TTC549 (cell line): ENCODE data around the gene LMO7.
"Not testable (repeated sequence)": the region's sequence is repeated elsewhere in the genome, so short reads cannot be mapped to it uniquely, and the experiment has no call there.

Experiments used
- FAIRE-seq: peaks from 2 replicates; lab custom pipeline; 2012; peaks lifted over from hg19 to GRCh38; lab: Jason Lieb, UNC

The LMO7 gene

DNA sequence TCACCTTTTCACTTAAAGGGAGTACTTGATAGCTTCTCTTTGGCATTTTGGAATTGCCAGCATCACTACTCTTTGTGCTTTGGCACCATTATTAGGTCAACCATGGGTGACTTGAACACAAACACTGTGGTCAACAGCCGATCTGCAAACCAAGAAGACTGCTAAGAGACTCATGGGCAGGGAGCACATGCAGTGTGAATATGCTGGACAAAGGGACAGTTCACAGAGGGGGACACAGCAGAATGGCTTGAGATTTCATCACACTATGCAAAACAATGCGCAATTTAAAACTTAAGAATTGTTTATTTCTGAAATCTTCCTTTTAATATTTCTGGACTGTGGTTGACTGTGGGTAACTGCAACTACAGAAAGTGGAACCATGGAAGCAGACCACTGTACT, 64.4 kb downstream of the LMO7 start:
- FAIRE-seq = no peak

DNA sequence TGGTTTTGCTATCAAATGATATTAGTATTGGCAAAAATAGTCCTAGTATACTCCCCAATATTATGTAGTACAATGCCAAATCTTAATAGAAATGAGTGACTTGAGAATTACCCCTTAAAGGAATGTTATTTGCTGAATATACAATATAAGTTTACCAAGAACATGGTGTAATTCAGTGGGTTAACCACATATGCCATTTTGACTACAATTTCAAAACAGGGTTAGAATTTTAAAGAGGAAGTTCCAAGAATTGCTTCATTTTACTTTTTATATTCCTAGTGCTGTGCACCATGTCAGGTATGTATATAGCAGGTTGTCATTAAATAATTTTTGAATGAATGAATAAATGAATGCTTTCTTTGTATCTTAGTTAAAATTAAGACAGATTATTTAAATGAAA, 66.3 kb downstream of the LMO7 start:
- FAIRE-seq = no peak

DNA sequence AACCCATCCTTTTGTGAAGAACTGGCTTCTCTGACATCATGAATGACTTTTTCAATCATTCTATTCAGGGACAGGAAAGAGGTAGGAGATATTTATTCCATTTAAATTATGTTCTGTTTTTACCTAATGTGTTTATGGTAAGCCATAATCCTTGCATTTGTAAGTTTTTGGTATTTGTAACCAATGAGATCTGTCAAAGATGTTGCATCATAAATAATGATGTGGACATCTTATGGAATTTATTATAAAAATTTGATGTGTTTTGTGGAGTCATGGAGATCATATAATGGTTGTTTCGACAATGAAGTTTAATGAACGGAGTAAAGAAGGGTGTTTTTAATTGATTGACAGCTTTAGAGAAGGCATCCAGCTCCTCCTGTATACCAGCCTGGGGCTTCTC, 67.6 kb downstream of the LMO7 start:
- no peak for FAIRE-seq

DNA sequence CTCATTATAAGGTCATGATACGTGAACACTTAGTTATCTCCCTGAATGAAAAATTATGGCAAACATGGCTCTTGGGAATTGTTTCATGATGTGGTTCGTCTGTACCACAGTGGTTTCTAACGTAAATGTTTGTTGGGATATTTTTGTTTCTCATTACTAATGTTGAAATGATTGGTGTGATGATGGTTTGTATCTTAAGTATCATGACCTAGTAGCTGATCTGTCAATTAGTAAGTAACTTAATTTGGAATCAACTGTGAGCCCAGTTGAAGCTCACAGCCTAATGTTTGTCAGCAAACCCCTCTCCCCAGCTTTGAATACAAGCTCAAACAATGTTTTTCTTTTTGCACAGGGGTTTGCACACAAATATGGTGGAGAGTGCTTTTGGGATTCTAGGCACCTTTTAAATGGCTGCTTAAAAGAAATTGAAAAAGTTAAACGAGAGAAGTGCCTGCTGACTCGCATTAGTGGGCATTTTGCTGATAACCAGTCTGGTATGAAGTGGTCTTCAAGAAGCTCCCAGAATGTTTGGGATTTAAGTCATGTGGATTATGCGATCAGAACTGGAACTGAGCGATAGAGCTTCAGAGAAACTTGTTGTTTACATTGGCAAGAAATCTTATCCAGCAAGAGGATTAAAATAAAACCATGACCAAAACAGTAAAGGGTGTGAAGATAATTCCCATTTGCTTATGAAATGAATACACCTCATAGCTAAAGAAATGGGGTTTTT, 68.2 kb downstream of the LMO7 start:
- no peak for FAIRE-seq

DNA sequence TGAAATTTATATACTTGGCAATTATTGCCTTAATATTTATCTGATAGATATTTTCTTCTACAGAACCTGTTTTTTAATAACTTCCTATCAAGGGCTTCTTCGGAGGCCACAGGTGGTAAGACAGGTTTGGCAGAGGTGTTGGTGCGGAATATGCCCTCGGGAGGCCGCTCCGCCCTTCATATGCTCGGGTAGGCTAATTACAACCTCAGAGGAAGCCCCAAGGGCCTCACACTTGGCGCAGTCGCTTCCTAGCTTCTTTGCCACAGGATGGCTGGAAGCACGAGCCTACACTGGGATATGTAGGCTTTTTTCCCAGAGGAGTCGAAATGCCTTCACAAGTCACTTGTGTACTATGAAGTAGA, 68.8 kb downstream of the LMO7 start:
- FAIRE-seq = no peak

DNA sequence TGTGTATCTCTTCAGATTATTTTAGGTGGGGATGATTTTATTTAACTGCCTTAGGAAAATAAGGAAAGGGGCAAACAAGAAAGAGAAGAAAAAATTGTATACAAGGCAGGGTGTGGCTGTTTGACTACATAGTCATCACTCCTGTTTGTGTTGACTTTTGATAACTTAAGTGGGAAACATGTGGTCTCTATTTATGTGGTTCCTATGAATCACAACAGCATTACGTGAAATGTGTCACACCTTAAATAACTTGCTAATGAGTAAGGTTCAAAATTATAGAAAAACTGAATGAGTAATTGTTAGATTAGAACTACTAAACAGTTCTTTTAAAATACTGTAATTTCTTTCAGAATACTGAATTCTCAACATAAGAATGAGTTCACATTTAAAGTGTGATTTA, 69.3 kb downstream of the LMO7 start:
- FAIRE-seq = no peak

DNA sequence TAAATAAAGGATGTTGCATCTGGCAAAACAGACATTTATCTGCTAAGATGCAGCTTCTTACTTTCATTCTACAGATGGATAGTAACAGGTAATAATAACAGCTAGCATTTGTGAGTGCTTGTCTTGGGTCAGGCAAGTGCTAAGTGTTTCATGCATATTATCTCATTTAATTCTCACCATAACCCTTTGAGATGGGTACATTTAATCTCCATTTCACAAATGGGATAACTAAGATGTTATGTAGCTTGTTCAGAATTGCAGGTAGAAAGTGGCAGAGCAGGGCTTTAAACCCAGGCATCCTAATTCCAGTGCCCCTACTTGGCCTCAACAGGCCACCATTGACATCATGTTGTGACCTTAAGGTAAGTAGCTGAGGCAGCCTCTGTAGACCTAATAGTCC, 69.8 kb downstream of the LMO7 start:
- FAIRE-seq = no peak

DNA sequence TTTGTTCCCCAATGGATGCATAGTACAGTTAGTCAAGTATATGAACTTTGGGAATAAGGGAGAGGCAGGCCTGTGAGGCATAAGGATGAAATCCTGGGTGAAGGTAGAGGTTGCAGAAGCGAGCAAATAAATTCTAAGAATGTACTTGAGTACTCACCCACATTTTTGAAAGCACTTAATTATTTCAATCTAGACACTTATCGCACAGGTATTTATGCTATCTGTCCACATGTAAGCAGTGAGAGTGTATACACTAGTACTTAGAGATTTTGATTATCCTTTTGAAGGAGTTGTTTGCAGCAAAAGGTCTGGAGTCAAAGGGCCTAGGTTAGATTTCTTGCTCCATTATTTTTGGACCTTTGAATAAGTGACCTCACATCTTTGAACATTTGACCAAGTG, 77.7 kb downstream of the LMO7 start:
- no peak for FAIRE-seq

DNA sequence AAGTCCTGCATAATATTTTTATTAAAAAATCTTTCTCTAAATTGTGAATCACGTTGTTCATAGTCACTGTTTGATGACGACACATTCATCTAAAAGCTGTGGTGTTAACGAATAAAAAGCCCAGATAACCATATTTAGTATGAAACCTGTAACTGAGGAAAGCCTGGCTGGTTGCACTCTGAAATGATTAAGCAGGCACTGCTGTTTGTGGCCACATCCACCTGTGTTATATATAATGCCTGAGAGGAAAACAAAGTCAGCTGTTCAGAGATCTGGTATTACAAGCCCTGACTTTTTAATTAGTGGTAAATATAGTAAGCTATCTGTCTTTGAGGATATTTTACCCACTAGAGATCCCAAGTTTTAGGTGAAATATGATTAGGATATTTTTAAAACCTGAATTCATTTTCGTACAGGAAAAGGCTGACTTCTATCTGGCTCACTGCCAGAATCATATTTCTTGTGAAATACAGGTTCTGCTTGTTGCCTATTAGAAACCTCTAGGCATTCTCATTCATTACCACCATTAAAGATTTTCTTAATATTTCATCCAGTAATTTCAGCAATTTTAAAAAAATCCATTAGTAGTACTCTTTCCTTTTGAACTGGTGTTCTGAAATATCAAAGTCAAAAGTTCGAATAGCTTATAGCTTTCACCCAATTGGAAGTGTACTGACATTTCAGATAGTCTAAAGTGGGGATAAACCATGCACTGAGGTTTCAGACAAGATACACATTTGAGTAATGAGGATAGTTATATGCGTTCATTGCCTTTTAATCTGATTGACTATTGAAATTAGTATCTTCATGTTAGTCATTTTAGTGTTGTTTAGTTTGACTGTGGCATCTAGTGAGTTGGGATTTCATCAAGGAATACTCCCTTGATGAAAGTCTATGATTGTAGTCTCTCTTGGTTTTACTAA, 79.7 kb downstream of the LMO7 start:
- no peak for FAIRE-seq

DNA sequence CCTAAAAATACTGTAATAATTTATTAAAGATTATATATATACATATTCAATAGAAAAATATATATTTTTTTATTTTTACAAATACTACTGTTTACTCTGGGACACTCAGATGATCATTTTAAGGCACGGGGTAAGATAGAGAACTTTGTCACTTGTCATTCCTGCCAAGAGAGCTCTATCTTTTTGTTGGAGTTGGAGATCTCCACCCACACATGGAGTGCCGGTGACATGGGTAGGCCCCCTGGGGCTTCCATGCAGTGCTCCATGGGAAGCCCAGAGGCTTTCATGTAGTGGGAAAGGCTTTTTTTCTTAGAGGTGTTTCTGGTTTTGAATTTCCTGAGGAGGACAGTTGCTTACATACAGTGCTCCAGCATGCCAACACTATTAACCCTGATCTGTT, 81.4 kb downstream of the LMO7 start:
- no peak for FAIRE-seq

DNA sequence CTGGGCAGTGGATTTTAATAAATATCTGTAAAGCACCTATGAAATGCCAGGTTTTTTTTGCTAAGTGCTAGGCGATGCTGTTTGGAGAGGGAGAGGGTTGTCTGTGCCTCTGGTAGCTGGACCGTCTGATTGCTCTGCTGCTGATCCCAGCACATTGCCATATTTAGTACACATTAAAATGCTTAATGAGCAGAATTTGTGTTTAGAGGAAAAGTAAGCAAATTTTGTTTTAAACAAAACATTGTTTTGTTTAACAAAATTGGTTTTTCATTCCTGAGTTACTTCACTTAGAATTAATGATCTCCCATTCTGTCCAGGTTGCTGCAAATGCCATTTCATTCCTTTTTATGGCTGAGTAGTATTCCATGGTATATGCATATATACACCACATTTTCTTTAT, 85.2 kb downstream of the LMO7 start:
- FAIRE-seq = no peak

DNA sequence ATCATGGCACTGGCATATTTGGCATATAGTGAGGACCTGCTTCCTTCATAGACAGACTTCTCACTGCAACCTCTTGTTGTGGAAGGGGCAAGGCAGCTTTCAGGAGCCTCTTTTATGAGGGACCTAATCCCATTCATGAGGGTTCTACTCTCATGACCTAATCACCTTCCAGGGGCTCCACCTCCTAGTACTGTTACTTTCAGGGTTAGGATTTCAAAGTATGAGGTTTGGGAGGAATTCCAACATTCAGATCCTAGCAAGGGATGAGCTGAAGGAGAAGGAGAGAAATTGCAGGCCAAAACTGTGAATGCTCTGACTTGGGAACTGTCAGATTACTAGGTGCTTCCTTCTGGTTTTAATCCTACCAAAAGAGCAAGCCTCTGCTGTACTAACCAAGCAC, 87.8 kb downstream of the LMO7 start:
- FAIRE-seq = no peak

DNA sequence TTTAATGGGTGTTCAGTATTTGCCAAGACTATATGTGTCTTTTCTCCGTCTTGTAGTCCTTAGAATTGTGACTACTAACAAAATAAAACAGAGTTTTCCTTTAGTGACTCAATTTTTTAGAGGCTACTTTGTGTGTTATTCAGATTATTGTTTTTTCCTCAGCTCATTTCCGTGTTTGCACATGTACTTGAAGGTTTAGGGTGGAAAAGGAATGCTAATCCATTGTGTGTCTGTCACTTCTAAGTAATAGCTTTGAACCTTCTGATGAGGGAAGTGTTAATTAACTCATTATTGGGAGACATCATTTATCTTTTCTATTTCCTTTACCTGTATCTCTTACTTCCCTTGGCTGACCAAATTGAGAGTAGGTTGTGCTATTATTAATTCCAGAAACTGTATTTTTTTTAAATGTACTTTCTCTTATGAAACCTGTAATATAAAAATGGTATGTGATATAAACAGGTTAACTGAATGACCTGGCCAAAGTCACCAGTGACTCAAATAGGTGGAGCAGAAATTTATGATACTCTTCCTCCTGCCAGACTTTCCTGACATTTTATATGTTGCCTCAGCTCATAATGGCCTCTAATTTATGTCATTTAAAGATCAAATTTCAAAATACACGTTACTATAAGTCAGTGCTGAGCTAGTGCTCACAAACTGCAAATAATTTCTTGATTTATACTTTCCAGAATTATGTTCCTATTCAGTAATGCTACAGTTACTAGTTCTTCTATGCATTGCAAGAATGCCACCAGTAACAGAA, 88.8 kb downstream of the LMO7 start:
- FAIRE-seq = no peak

DNA sequence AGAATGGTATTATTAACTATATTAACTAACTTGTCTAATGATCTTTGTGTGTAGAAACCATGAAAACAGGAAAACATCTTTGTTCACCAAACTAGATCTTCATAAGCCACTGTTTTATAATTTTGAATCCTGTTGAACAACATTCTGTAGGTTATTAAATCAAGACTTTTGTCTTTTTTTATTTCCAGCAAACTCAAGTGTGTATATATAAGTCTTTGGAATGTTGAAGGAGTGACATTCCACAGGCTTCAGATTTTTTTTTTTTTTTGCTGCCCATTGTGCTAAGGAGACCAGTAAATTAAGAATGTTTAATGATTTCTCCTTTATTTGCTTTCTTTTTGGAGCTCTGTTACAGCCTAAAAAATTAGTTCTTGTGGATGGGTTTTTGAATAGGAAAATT, 89.6 kb downstream of the LMO7 start:
- FAIRE-seq = no peak

DNA sequence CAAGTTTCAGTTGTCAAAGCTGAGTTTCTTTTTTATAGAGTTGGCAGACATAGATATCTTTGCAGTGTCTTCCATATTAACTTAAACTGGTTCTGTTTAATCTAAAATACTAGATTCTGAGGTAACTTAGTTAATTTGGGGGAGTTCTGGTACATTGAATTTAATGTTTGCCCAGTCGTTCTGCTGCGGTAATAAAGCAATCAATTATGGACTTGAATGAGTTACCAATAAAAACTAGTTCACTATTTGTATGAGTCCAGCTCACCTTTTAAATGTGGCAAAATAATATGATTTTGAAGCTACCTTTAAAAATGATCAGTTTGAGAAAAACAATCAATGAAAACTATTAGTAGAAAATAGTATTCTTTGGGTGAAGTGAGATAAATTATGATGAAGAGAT, 90.2 kb downstream of the LMO7 start:
- no peak for FAIRE-seq

DNA sequence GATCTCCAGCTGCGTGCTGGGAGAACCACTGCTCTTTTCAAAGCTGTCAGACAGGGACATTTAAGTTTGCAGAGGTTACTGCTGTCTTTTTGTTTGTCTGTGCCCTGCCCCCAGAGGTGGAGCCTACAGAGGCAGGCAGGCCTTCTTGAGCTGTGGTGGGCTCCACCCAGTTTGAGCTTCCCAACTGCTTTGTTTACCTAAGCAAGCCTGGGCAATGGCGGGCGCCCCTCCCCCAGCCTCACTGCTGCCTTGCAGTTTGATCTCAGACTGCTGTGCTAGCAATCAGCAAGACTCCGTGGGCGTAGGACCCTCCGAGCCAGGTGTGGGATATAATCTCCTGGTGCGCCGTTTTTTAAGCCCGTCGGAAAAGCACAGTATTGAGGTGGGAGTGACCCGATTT, 97.0 kb downstream of the LMO7 start:
- not testable (repeated sequence) for FAIRE-seq

DNA sequence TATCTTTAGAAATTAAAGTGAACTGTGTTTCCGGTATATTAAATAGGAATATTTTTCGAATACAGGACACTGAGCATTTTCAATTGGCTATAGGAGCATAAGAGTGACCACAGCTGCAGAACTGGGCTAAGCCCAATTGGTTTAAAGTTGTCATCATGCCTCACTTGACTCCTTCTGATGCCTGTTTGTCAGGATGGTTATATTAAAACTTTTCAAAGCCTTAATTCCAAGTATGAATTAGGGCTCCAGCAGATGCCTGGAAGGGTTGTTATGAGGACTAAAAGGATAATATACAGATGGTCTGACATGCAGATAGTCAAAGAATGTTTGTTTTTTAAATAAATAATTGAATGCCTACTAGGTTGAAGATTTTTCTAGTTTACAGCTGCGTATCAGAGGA, 100.0 kb downstream of the LMO7 start:
- no peak for FAIRE-seq

DNA sequence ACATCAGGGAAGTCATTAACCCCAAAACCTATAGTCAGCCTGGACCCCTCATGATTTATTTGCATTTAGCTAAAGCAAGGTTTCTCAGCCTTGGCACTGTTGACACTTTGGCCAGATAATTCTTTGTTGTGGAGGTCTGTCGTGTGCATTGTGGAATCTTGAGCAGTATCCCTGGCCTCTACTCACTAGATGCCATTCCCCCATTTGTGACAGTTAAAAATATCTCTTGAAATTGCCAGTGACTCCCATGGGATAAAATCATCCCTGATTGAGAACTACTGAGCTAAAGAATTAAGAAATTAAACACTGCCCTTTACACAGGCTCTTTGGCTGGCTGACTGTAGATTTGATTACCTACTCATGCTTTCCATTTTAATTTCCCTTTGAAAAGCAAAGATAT, 102.7 kb downstream of the LMO7 start:
- FAIRE-seq = no peak

DNA sequence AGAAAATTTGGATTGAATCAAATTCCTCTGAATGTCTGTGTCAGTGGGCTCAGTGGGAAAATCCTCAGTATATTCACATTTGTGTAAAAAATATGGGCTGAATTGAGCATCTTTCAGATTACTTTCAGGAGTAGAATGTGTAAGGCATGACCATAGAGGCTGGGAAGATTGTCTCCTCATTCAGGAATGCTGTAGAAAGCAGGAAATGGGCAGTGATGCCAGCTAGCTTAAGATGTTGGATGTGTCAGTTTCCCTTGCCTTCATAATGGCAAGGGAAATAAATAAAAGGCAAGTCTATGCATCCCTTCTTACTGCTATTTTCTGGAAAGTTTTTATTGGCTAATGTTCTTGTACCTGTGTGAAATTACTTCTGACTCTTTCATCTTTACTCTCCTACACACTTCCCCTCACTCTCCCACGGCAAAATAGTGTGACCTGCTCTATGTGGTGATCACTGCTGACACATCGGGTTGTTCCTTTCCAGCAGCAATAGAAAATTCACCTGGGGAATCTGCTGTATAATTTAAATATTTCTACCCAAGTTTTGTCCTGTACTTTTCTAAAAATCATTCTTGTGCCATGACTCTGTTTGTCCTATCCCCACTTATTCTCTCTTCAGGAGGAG, 103.2 kb downstream of the LMO7 start:
- no peak for FAIRE-seq

DNA sequence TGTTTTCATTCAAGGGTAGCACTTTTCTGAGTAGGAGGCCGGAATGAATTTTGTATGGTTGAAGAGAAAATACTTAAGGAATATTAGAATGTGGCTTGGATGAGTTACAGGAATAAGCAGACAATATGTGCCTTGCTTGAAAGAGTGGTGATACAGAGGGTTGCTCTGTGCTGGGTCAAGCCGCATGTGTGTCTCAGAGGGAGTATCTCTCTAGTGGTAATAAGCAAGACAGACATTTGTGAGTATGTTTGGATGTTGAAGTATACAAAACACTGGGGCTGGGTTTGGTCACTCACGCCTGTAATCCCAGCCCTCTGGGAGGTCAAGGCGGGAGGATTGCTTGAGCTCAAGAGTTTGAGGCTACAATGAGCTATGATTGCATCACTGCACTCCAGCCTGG, 103.9 kb downstream of the LMO7 start:
- no peak for FAIRE-seq

DNA sequence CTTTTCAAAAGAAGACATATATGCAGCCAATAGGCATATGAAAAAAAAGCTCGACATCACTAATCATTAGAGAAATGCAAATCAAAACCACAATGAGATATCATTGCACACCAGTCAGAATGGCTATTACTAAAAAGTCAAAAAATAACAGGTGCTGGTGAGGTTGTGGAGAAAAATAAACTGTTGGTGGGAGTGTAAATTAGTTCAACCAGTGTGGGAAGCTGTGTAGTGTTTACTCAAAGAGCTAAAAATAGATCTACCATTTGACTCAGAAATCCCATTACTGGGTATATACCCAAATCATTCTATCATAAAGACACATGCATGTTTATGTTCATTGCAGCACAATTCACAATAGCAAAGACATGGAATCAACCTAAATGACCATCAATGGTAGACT, 106.9 kb downstream of the LMO7 start:
- FAIRE-seq = not testable (repeated sequence)

DNA sequence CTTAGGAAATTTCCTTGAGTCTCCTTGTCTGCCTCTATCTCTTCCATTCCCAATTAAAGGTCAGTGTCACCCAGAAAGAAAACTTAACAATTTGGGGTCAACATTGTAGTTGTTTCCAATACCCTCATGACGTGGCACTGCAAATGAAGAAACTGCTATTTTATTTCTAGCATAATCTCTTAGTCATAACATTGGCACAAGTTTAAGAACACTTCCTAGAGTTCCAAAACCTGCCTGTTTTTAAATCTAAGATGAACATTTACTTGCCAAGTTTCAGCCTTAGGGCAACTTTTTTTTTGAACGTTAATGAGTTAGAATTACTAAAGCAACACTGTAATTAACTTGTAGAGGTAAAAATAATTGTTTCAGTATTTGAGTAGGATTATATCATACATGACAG, 108.0 kb downstream of the LMO7 start:
- no peak for FAIRE-seq

DNA sequence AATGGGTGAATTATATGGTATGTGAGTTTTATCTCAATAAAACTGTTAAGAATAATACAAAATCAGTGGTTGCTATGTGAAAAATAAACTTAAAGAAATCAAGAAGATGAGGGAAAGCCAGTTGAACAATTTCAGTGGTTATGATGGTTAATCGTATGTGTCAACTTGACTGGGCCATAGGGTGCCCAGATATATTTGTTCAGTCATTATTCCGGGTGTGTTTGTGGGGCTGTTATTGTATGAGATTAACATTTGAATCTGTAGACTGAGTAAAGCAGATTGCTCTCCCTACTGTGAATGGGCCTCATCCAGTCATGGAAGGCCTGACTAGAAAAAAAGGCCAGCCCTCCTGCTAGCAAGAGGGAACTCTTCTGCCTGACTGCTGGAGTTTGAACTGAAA, 109.3 kb downstream of the LMO7 start:
- FAIRE-seq = no peak
